PC-3 (cell line): ENCODE data around the gene CYP4F3.

Source experiments
- CTCF ChIP-seq: fragments of 300-600 bp; sonication (generic); conservative IDR thresholded peaks from 2 replicates; pipeline ENCODE4 v1.5.1; 2017; ENCODE audit warnings: antibody characterized with exemption, low read depth, mild to moderate bottlenecking, low read length
- EZH2 ChIP-seq: fragments of 300-600 bp; sonication (generic); IDR thresholded peaks from one replicate; pipeline ENCODE4 v1.6.1; 2017; ENCODE audit warnings: antibody characterized with exemption, mild to moderate bottlenecking, low read length; ENCODE audit not compliant: unreplicated experiment

GRCh38 chr19:15669891-15670290 is 29.2 kb downstream of the CYP4F3 start:
- TF ChIP-seq EZH2 (no peak), CTCF (no peak)
